ENCODE measurements around the gene NUDT14.
A peak's percentile ranks its signal among the peaks of the same experiment; 100 is the strongest.

The NUDT14 gene

GRCh38 chr14:105201156-105201924 lies 20.2 kb upstream of the NUDT14 start:
- in situ Hi-C loops (cut with HindIII; ENCODE audit: low pct_unique_long_range_greater_than_20kb, low sequenced_read_pairs): no loop called here
- DNase-seq (ENCODE audit: low read depth in 1 of 2, low spot score in 1 of 2): no peak
- TF ChIP-seq JUND (IDR thresholded peaks at IDR 0.05; ENCODE audit: low read depth): no peak

GRCh38 chr14:105200641-105201040 lies 19.5 kb upstream of the NUDT14 start:
- in situ Hi-C loops (cut with HindIII; ENCODE audit: low pct_unique_long_range_greater_than_20kb, low sequenced_read_pairs): no loop called here
- DNase-seq (ENCODE audit: low read depth in 1 of 2, low spot score in 1 of 2): no peak
- no peak for TF ChIP-seq JUND (IDR thresholded peaks at IDR 0.05; ENCODE audit: low read depth)

GRCh38 chr14:105200074-105200473 lies 19.0 kb upstream of the NUDT14 start:
- no peak for DNase-seq (ENCODE audit: low read depth in 1 of 2, low spot score in 1 of 2)
- in situ Hi-C loops (cut with HindIII; ENCODE audit: low pct_unique_long_range_greater_than_20kb, low sequenced_read_pairs): no loop called here

GRCh38 chr14:105199093-105199492 lies 18.0 kb upstream of the NUDT14 start:
- in situ Hi-C loops (cut with HindIII; ENCODE audit: low pct_unique_long_range_greater_than_20kb, low sequenced_read_pairs): no loop called here
- no peak for DNase-seq (ENCODE audit: low read depth in 1 of 2, low spot score in 1 of 2)
- no peak for TF ChIP-seq JUND (IDR thresholded peaks at IDR 0.05; ENCODE audit: low read depth)

More at GRCh38 chr14:105200074-105200473, 19.0 kb upstream of the NUDT14 start:
- no peak for TF ChIP-seq JUND (IDR thresholded peaks at IDR 0.05; ENCODE audit: low read depth)

GRCh38 chr14:105198588-105198987 lies 17.5 kb upstream of the NUDT14 start:
- in situ Hi-C loops (cut with HindIII; ENCODE audit: low pct_unique_long_range_greater_than_20kb, low sequenced_read_pairs): no loop called here
- no peak for DNase-seq (ENCODE audit: low read depth in 1 of 2, low spot score in 1 of 2)
- no peak for TF ChIP-seq JUND (IDR thresholded peaks at IDR 0.05; ENCODE audit: low read depth)

- no peak for TF ChIP-seq JUND (IDR thresholded peaks at IDR 0.05; ENCODE audit: low read depth)
- in situ Hi-C loops (cut with HindIII; ENCODE audit: low pct_unique_long_range_greater_than_20kb, low sequenced_read_pairs): no loop called here
- DNase-seq (ENCODE audit: low read depth in 1 of 2, low spot score in 1 of 2): peak in 1 of 2 experiments; percentile 69
Observed at GRCh38 chr14:105197211-105197641, 16.1 kb upstream of the NUDT14 start.

GRCh38 chr14:105196265-105196960 lies 15.3 kb upstream of the NUDT14 start:
- in situ Hi-C loops (cut with HindIII; ENCODE audit: low pct_unique_long_range_greater_than_20kb, low sequenced_read_pairs): no loop called here
- DNase-seq (ENCODE audit: low read depth in 1 of 2, low spot score in 1 of 2): no peak
- TF ChIP-seq JUND (IDR thresholded peaks at IDR 0.05; ENCODE audit: low read depth): no peak

- no peak for DNase-seq (ENCODE audit: low read depth in 1 of 2, low spot score in 1 of 2)
- no peak for TF ChIP-seq JUND (IDR thresholded peaks at IDR 0.05; ENCODE audit: low read depth)
- in situ Hi-C loops (cut with HindIII; ENCODE audit: low pct_unique_long_range_greater_than_20kb, low sequenced_read_pairs): no loop called here
Observed at GRCh38 chr14:105195522-105196264, 14.6 kb upstream of the NUDT14 start.

- no peak for DNase-seq (ENCODE audit: low read depth in 1 of 2, low spot score in 1 of 2)
- in situ Hi-C loops (cut with HindIII; ENCODE audit: low pct_unique_long_range_greater_than_20kb, low sequenced_read_pairs): no loop called here
- TF ChIP-seq JUND (IDR thresholded peaks at IDR 0.05; ENCODE audit: low read depth): no peak
Observed at GRCh38 chr14:105195051-105195450, 13.9 kb upstream of the NUDT14 start.

- TF ChIP-seq JUND (IDR thresholded peaks at IDR 0.05; ENCODE audit: low read depth): no peak
- no peak for DNase-seq (ENCODE audit: low read depth in 1 of 2, low spot score in 1 of 2)
- in situ Hi-C loops (cut with HindIII; ENCODE audit: low pct_unique_long_range_greater_than_20kb, low sequenced_read_pairs): no loop called here
Observed at GRCh38 chr14:105193916-105194782, 13.0 kb upstream of the NUDT14 start.

GRCh38 chr14:105192866-105193731 lies 12.0 kb upstream of the NUDT14 start:
- no peak for DNase-seq (ENCODE audit: low read depth in 1 of 2, low spot score in 1 of 2)
- in situ Hi-C loops (cut with HindIII; ENCODE audit: low pct_unique_long_range_greater_than_20kb, low sequenced_read_pairs): no loop called here
- TF ChIP-seq JUND (IDR thresholded peaks at IDR 0.05; ENCODE audit: low read depth): no peak

Data from T47D (cell line).